ENCODE data around the gene IGFALS. TPM values are rescaled to one million over a fixed set of nuclear protein-coding genes. Genes with fewer than 3 reads are reported as not detected.
A peak's percentile ranks its signal among the peaks of the same experiment; 100 is the strongest.
"Not testable (repeated sequence)": the region's sequence is repeated elsewhere in the genome, so short reads cannot be mapped to it uniquely, and the experiment has no call there.

The IGFALS gene
- total RNA-seq, 1 donor from 2014 or later: not detected

- DNase-seq: no peak
Observed at GRCh38 chr16:1818204-1818872, 24.8 kb upstream of the IGFALS start.

GRCh38 chr16:1817716-1818115 is 24.2 kb upstream of the IGFALS start:
- DNase-seq: no peak

GRCh38 chr16:1817276-1817589 is 23.7 kb upstream of the IGFALS start:
- DNase-seq: no peak

- no peak for DNase-seq
Observed at GRCh38 chr16:1816396-1817275, 23.1 kb upstream of the IGFALS start.

- DNase-seq: no peak
Observed at GRCh38 chr16:1815461-1815860, 22.0 kb upstream of the IGFALS start.

GRCh38 chr16:1812732-1813163 is 19.2 kb upstream of the IGFALS start:
- peak; percentile 74 for DNase-seq

- no peak for DNase-seq
Observed at GRCh38 chr16:1810536-1810935, 17.0 kb upstream of the IGFALS start.

GRCh38 chr16:1810106-1810505 is 16.6 kb upstream of the IGFALS start:
- DNase-seq: no peak

GRCh38 chr16:1809281-1809801 is 15.8 kb upstream of the IGFALS start:
- DNase-seq: no peak

GRCh38 chr16:1808691-1809090 is 15.2 kb upstream of the IGFALS start:
- no peak for DNase-seq

GRCh38 chr16:1807626-1808025 is 14.1 kb upstream of the IGFALS start:
- no peak for DNase-seq

- DNase-seq: no peak
Observed at GRCh38 chr16:1800701-1801100, 7.2 kb upstream of the IGFALS start.

GRCh38 chr16:1799263-1799662 is 5.8 kb upstream of the IGFALS start:
- DNase-seq: not testable (repeated sequence)

GRCh38 chr16:1794908-1795666 is 1.6 kb upstream of the IGFALS start:
- DNase-seq: no peak

- no peak for DNase-seq
Observed at GRCh38 chr16:1794221-1794871, 841 bp upstream of the IGFALS start.

GRCh38 chr16:1792836-1793577 is 498 bp downstream of the IGFALS start:
- no peak for DNase-seq

- DNase-seq: no peak
Observed at GRCh38 chr16:1791943-1792812, 1.3 kb downstream of the IGFALS start.

GRCh38 chr16:1791256-1791942 is 2.1 kb downstream of the IGFALS start:
- DNase-seq: no peak

- DNase-seq: no peak
Observed at GRCh38 chr16:1790611-1791255, 2.8 kb downstream of the IGFALS start.

- DNase-seq: no peak
Observed at GRCh38 chr16:1790261-1790610, 3.3 kb downstream of the IGFALS start.

Data from occipital lobe (tissue), 2 donors.